Bronchial epithelial cell (primary cell): ENCODE measurements around the gene CGN. TPM values are rescaled to one million over a fixed set of nuclear protein-coding genes. Genes with fewer than 3 reads are reported as not detected.

ENCODE experiments used
- DNase-seq: peaks from one replicate; pipeline ENCODE4 v3.0.0-alpha.2; 2010; ENCODE audit warnings: low read depth
- FAIRE-seq: peaks from 2 replicates; lab custom pipeline; 2011; peaks lifted over from hg19 to GRCh38; lab: Jason Lieb, UNC
- H3K27me3 ChIP-seq: 2 replicates; pipeline ENCODE4 v1.5.1; 2011; ENCODE audit warnings: low read length; ENCODE audit not compliant: control insufficient read depth, insufficient read depth
- H3K36me3 ChIP-seq: 2 replicates; pipeline ENCODE4 v1.5.1; 2011; ENCODE audit warnings: low read length; ENCODE audit not compliant: control insufficient read depth, insufficient read depth
- H3K4me3 ChIP-seq: 2 replicates; pipeline ENCODE4 v1.5.1; 2011; ENCODE audit warnings: mild to moderate bottlenecking, low read depth, low read length, control low read depth
- total RNA-seq: library from RNA; depleted of rRNA; stranded (reverse); fragments of >200 nt; gene quantifications from 2 replicates; pipeline ENCODE4 v1.2.1, GENCODE V29; 2014
- TF ChIP-seq, protein P1 (sequence below): IDR thresholded peaks from 2 replicates; pipeline ENCODE4 v1.5.1; 2011; ENCODE audit warnings: mild to moderate bottlenecking, moderate library complexity, low read length, control low read depth, inconsistent platforms; ENCODE audit not compliant: insufficient read depth, severe bottlenecking

The CGN gene
- total RNA-seq, 1 donor from 2014 or later = 4.2 TPM

DNA sequence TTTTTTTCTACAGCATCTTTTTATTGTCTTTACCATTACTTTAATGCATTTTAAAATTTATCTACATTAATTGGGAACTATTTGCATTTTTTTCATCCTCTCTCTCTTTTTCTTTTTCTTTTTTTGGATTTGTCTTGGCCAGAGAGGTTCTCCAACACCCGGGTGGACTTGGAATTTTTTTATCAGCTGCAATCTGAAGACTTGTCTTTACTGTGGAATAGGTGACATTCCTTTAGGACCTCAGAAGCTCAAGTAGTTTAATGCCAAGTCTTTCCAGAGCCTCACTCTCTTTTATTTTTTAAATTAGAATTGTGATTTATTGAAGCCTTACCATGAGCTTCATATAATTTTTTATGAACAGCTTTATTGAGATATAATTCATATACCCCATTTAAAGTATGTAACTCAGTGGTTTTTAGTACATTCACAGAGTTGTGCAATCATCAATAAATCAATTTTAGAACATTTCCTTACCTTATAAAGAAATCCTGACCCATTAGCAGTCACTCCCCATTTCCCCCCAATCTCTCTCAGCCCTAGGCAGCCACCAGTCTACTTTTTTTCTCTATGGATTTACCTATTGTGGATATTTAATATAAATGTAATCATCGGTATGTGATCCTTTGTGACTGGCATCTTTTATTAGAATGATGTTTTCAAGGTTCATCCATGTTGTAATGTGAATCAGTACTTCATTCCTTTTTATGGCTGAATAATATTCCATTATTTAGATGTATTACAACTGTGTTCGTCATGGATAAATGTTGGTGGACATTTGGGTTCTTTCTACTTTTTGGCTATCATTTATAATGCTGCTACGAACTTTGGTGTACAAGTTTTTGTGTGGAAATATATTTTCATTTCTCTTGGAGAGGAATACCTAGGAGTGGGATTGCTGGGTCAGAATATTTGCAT, 35.1 kb downstream of the CGN start:
- peaks cover 7% of the 10 kb centered on the region for H3K36me3 ChIP-seq
- TF ChIP-seq, protein P1, sequence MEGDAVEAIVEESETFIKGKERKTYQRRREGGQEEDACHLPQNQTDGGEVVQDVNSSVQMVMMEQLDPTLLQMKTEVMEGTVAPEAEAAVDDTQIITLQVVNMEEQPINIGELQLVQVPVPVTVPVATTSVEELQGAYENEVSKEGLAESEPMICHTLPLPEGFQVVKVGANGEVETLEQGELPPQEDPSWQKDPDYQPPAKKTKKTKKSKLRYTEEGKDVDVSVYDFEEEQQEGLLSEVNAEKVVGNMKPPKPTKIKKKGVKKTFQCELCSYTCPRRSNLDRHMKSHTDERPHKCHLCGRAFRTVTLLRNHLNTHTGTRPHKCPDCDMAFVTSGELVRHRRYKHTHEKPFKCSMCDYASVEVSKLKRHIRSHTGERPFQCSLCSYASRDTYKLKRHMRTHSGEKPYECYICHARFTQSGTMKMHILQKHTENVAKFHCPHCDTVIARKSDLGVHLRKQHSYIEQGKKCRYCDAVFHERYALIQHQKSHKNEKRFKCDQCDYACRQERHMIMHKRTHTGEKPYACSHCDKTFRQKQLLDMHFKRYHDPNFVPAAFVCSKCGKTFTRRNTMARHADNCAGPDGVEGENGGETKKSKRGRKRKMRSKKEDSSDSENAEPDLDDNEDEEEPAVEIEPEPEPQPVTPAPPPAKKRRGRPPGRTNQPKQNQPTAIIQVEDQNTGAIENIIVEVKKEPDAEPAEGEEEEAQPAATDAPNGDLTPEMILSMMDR = no peak
- no peak for DNase-seq
- no peaks in the 10 kb centered on the region for H3K27me3 ChIP-seq
- no peak overlapping the region for H3K4me3 ChIP-seq
- no peak for FAIRE-seq

- H3K4me3 ChIP-seq = no peak overlapping the region
- peak; percentile 97 for DNase-seq
- TF ChIP-seq, protein P1 = no peak
- peaks cover 10% of the 10 kb centered on the region for H3K36me3 ChIP-seq
- no peaks in the 10 kb centered on the region for H3K27me3 ChIP-seq
- peak; percentile 64 for FAIRE-seq
Measured at GRCh38 chr1:151547119-151547899, 36.1 kb downstream of the CGN start.

- DNase-seq = no peak
- FAIRE-seq = no peak
- peaks cover 10% of the 10 kb centered on the region for H3K36me3 ChIP-seq
- TF ChIP-seq, protein P1 = no peak
- no peak overlapping the region for H3K4me3 ChIP-seq
- H3K27me3 ChIP-seq = no peaks in the 10 kb centered on the region
Measured at GRCh38 chr1:151547900-151548230, 36.7 kb downstream of the CGN start.

DNA sequence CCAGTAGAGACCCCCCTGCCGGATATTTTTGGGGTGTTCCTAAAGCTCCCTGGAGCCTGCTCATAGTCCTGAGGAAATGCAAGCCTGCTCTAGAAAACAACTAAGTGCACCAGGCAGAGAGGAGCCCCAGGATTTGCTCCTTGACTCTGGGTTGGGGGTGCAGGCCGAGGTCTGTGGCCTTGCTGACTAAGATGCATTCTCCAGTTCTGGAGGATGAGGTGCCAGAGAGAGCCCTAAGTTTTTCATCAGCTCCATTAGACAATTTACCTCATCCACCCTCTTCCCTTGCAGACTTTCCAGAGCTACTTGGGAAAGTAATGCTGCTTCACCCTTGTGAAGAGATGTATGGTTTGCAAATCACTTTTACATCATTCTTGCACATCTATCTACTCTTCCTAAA, 38.0 kb downstream of the CGN start:
- H3K4me3 ChIP-seq = no peak overlapping the region
- peaks cover 10% of the 10 kb centered on the region for H3K36me3 ChIP-seq
- no peak for DNase-seq
- no peaks in the 10 kb centered on the region for H3K27me3 ChIP-seq
- TF ChIP-seq, protein P1 = no peak
- no peak for FAIRE-seq

DNA sequence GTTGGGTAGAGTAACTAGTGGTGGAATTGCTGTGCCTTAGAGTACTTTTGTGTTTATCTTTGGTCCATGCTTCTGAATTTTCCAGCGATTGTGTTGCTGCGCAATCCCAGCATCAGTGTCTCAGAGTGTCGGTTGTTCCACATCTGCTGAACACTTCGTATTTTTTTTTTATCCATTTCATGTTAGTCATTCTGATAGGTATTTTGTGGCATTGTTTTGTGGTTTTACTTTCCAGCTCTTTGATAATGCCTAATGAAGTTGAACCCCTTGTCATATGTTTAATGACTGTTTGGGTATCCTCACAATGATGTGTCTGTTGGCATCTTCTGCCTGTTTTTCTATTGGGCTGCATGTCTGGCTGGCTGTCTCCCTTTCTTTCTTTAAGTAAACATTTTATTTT, 42.5 kb downstream of the CGN start:
- no peak overlapping the region for H3K4me3 ChIP-seq
- no peaks in the 10 kb centered on the region for H3K27me3 ChIP-seq
- no peak for DNase-seq
- TF ChIP-seq, protein P1 = no peak
- no peak for FAIRE-seq
- peaks cover 11% of the 10 kb centered on the region for H3K36me3 ChIP-seq
